ENCODE measurements around the gene CCDC88C. TPM values are rescaled to one million over a fixed set of nuclear protein-coding genes. Genes with fewer than 3 reads are reported as not detected.
"Not testable (repeated sequence)": the region's sequence is repeated elsewhere in the genome, so short reads cannot be mapped to it uniquely, and the experiment has no call there.

The CCDC88C gene
- total and polyA plus RNA-seq, 11 donors: 2.4 to 15.6 (median 4.8) TPM

GRCh38 chr14:91453744-91454143, 36.1 kb upstream of the CCDC88C start:
- TF ChIP-seq, protein P1, sequence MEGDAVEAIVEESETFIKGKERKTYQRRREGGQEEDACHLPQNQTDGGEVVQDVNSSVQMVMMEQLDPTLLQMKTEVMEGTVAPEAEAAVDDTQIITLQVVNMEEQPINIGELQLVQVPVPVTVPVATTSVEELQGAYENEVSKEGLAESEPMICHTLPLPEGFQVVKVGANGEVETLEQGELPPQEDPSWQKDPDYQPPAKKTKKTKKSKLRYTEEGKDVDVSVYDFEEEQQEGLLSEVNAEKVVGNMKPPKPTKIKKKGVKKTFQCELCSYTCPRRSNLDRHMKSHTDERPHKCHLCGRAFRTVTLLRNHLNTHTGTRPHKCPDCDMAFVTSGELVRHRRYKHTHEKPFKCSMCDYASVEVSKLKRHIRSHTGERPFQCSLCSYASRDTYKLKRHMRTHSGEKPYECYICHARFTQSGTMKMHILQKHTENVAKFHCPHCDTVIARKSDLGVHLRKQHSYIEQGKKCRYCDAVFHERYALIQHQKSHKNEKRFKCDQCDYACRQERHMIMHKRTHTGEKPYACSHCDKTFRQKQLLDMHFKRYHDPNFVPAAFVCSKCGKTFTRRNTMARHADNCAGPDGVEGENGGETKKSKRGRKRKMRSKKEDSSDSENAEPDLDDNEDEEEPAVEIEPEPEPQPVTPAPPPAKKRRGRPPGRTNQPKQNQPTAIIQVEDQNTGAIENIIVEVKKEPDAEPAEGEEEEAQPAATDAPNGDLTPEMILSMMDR (IDR thresholded peaks at IDR 0.05): no peak
- no peak for TF ChIP-seq POLR2A (IDR thresholded peaks at IDR 0.05)
- H3K36me3 ChIP-seq: peaks cover 0 to 49% (median 34%) of the 10 kb centered on the region in 9 donors
- no peaks in the 10 kb centered on the region for H3K27me3 ChIP-seq
- no peak overlapping the region for H3K4me3 ChIP-seq
- no peak for ATAC-seq
- 84 to 91% (median 90%) methylated on average over 5 of the region's 5 CpGs for WGBS, 4 donors
- H3K4me1 ChIP-seq: no peaks in the 10 kb centered on the region
- H3K9me3 ChIP-seq: no peaks in the 10 kb centered on the region
- no peak for DNase-seq
- no peak overlapping the region for H3K27ac ChIP-seq
- intact Hi-C loops (cut with DNase I): no loop called here

DNA sequence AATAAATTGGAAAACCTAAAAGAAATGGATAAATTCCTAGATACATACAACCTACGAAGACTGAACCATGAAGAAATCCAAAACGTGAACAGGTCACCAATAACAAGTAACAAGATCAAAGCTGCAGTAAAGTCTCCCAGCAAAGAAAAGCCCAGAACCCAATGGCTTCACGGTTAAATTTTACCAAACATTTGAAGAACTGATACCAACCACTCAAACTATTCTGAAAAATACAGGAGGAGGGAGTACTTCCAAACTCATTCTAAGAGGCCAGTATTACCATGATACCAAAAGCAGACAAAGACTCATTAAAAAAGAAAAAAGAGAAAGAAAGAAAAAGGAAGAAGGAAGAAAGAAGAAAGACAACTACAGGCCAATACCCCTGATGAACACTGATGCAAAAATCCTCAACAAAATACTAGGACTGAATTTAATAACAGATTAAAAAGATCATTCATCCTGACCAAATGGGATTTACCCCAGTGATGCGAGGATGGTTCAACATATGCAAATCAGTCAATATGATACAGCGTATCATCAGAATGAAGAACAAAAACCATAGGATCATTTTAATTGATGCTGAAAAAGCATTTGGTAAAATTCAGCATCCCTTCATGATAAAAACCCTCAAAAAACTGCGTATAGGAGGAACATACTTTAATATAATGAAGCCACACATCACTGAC, 26.9 kb upstream of the CCDC88C start:
- ATAC-seq (no peak), DNase-seq (no peak)
- Histone ChIP-seq H3K27me3 (peaks cover 0 to 7% (median 0%) of the 10 kb centered on the region in 9 donors), H3K27ac (no peak overlapping the region), H3K4me3 (no peak overlapping the region), H3K4me1 (no peaks in the 10 kb centered on the region), H3K9me3 (peaks cover 0 to 4% (median 0%) of the 10 kb centered on the region in 12 donors), H3K36me3 (no peaks in the 10 kb centered on the region)
- WGBS, 4 donors: 80 to 85% (median 82%) methylated on average over 6 of the region's 6 CpGs
- intact Hi-C loops (cut with DNase I): no loop called here
- TF ChIP-seq, protein P1 (IDR thresholded peaks at IDR 0.05): no peak

- H3K9me3 ChIP-seq: peaks cover 0 to 6% (median 0%) of the 10 kb centered on the region in 12 donors
- DNase-seq: no peak
- no peak for ATAC-seq
- no peaks in the 10 kb centered on the region for H3K36me3 ChIP-seq
- H3K4me3 ChIP-seq: no peak overlapping the region
- no peak for TF ChIP-seq POLR2A (IDR thresholded peaks at IDR 0.05)
- TF ChIP-seq, protein P1 (IDR thresholded peaks at IDR 0.05): no peak
- H3K27ac ChIP-seq: no peak overlapping the region
- no peaks in the 10 kb centered on the region for H3K4me1 ChIP-seq
- WGBS, 4 donors: 85 to 100% (median 89%) methylated on average over 1 of the region's 1 CpG
- intact Hi-C loops (cut with DNase I): no loop called here
- peaks cover 0 to 7% (median 0%) of the 10 kb centered on the region in 9 donors for H3K27me3 ChIP-seq
Observed at GRCh38 chr14:91439345-91439744, 21.7 kb upstream of the CCDC88C start.

GRCh38 chr14:91438845-91439244, 21.2 kb upstream of the CCDC88C start:
- Histone ChIP-seq H3K36me3 (no peaks in the 10 kb centered on the region), H3K4me1 (no peaks in the 10 kb centered on the region), H3K27ac (no peak overlapping the region), H3K9me3 (peaks cover 0 to 6% (median 0%) of the 10 kb centered on the region in 12 donors), H3K27me3 (peaks cover 0 to 7% (median 0%) of the 10 kb centered on the region in 9 donors), H3K4me3 (no peak overlapping the region)
- no peak for ATAC-seq
- TF ChIP-seq POLR2A (IDR thresholded peaks at IDR 0.05): no peak
- TF ChIP-seq, protein P1 (IDR thresholded peaks at IDR 0.05): no peak
- intact Hi-C loops (cut with DNase I): no loop called here
- no peak for DNase-seq

GRCh38 chr14:91436266-91436665, 18.6 kb upstream of the CCDC88C start:
- H3K4me1 ChIP-seq; H3K4me3 ChIP-seq; H3K9me3 ChIP-seq; H3K27me3 ChIP-seq; ATAC-seq; H3K36me3 ChIP-seq; H3K27ac ChIP-seq; DNase-seq; intact Hi-C loops (cut with DNase I): not testable (repeated sequence)
- WGBS, 4 donors: 79 to 87% (median 84%) methylated on average over 16 of the region's 16 CpGs
